ENCODE data around the gene FADS6. TPM values are rescaled to one million over a fixed set of nuclear protein-coding genes. Genes with fewer than 3 reads are reported as not detected.

The FADS6 gene
- total RNA-seq, 1 experiment from 2014 or later: 1.2 TPM

- H3K79me1 ChIP-seq (ENCODE audit: insufficient read depth, low read depth, low read length, poor library complexity, severe bottlenecking): no peaks in the 10 kb centered on the region
- no peak overlapping the region for H2BK120ac ChIP-seq (ENCODE audit: low read depth, low read length, poor library complexity, severe bottlenecking)
- H4K20me1 ChIP-seq (ENCODE audit: control insufficient read depth, insufficient read depth, insufficient read length): no peaks in the 10 kb centered on the region
- H2BK12ac ChIP-seq (ENCODE audit: insufficient read length, low read depth, low read length): no peak overlapping the region
- H3K79me2 ChIP-seq (ENCODE audit: insufficient read depth, low read length): no peaks in the 10 kb centered on the region
- H3K4me2 ChIP-seq (ENCODE audit: insufficient read depth, insufficient read length, low read length): no peak overlapping the region
- Mint-ChIP-seq H3K9me3 (no peaks in the 10 kb centered on the region), H3K27me3 (ENCODE audit: low read depth) (peaks cover 79% of the 10 kb centered on the region), H3K4me1 (peaks cover 9 to 19% of the 10 kb centered on the region in 2 experiments), H3K36me3 (ENCODE audit: insufficient read depth in 1 of 3, low read depth in 3 of 3) (no peaks in the 10 kb centered on the region), H3K4me3 (no peak overlapping the region; a peak in 1 of 5 replicates), H3K27ac (no peak overlapping the region)
- H2BK5ac ChIP-seq (ENCODE audit: insufficient read length, low read length): no peak overlapping the region
- H3T11ph ChIP-seq (ENCODE audit: low read length): no peak overlapping the region
- H3K27ac ChIP-seq (ENCODE audit: insufficient read length, low read depth, low read length): no peak overlapping the region
- no peak overlapping the region for H2AFZ ChIP-seq (ENCODE audit: low read length)
- no peak overlapping the region for H4K8ac ChIP-seq (replicated peaks; ENCODE audit: insufficient read length, low read depth, low read length)
- no peak overlapping the region for H3K9ac ChIP-seq (ENCODE audit: extremely low read depth, insufficient read length, low read length)
- no peak overlapping the region for H4K91ac ChIP-seq (ENCODE audit: insufficient read length, low read depth, low read length)
- no peak overlapping the region for H3K56ac ChIP-seq (ENCODE audit: insufficient read length, low read depth, low read length)
- H2AK5ac ChIP-seq (ENCODE audit: insufficient read length, low read length): no peak overlapping the region
- peaks cover 8% of the 10 kb centered on the region for H3K23me2 ChIP-seq (ENCODE audit: insufficient read length, low read depth, low read length, poor library complexity, severe bottlenecking)
- WGBS (ENCODE audit: extremely low coverage, insufficient read length, low lambda C conversion rate): no CpG with 5 or more reads among the region's 7 CpGs
- no peak overlapping the region for H2BK20ac ChIP-seq (ENCODE audit: low read depth, low read length, poor library complexity, severe bottlenecking)
- no peak overlapping the region for H2BK15ac ChIP-seq (ENCODE audit: low read depth, low read length)
- H3K23ac ChIP-seq (ENCODE audit: insufficient read length, low read depth, low read length): no peak overlapping the region
- no peak overlapping the region for H3K14ac ChIP-seq (ENCODE audit: insufficient read depth, low read length)
- H3K9me3 ChIP-seq (ENCODE audit: control insufficient read depth, low read depth, low read length): no peaks in the 10 kb centered on the region
- H3K27me3 ChIP-seq (ENCODE audit: insufficient read depth, low read length): peaks cover 21% of the 10 kb centered on the region; the same call in 1 of the 2 replicates
- no peak overlapping the region for H4K5ac ChIP-seq (ENCODE audit: insufficient read length, low read depth, low read length)
- no peaks in the 10 kb centered on the region for H3K4me1 ChIP-seq (ENCODE audit: insufficient read depth, low read length)
- TF ChIP-seq CTCF (conservative IDR thresholded peaks at IDR 0.05): no peak
- no peak for DNase-seq
- no peak overlapping the region for H3K4ac ChIP-seq (ENCODE audit: low read depth, low read length)
- H3K18ac ChIP-seq (ENCODE audit: insufficient read length, low read depth, low read length): no peak overlapping the region
Measured at GRCh38 chr17:74890554-74890953, 2.9 kb downstream of the FADS6 start.
